ENCODE results near the gene WDFY4.

Gene WDFY4

GRCh38 chr10:48820231-48820630 is 135.6 kb downstream of the WDFY4 start:
- DNase-seq: no peak

GRCh38 chr10:48820699-48821098 is 136.0 kb downstream of the WDFY4 start:
- DNase-seq: no peak

GRCh38 chr10:48821111-48821510 is 136.4 kb downstream of the WDFY4 start:
- no peak for DNase-seq

- no peak for DNase-seq
Measured at GRCh38 chr10:48821692-48822091, 137.0 kb downstream of the WDFY4 start.

GRCh38 chr10:48833674-48834073 is 149.0 kb downstream of the WDFY4 start:
- DNase-seq: no peak

- no peak for DNase-seq
Measured at GRCh38 chr10:48834189-48834965, 149.7 kb downstream of the WDFY4 start.

GRCh38 chr10:48835781-48836180 is 151.1 kb downstream of the WDFY4 start:
- DNase-seq: no peak

GRCh38 chr10:48836605-48837004 is 151.9 kb downstream of the WDFY4 start:
- DNase-seq: no peak

GRCh38 chr10:48838834-48839233 is 154.2 kb downstream of the WDFY4 start:
- DNase-seq: no peak

- no peak for DNase-seq
Measured at GRCh38 chr10:48839809-48840679, 155.4 kb downstream of the WDFY4 start.

GRCh38 chr10:48842231-48842630 is 157.6 kb downstream of the WDFY4 start:
- DNase-seq: no peak

GRCh38 chr10:48843198-48843597 is 158.5 kb downstream of the WDFY4 start:
- DNase-seq: no peak

- no peak for DNase-seq
Measured at GRCh38 chr10:48844616-48845015, 159.9 kb downstream of the WDFY4 start.

- no peak for DNase-seq
Measured at GRCh38 chr10:48845512-48845911, 160.8 kb downstream of the WDFY4 start.

GRCh38 chr10:48847691-48848090 is 163.0 kb downstream of the WDFY4 start:
- no peak for DNase-seq

- no peak for DNase-seq
Measured at GRCh38 chr10:48856855-48857254, 172.2 kb downstream of the WDFY4 start.

GRCh38 chr10:48872234-48872633 is 187.6 kb downstream of the WDFY4 start:
- no peak for DNase-seq

GRCh38 chr10:48878091-48878490 is 193.4 kb downstream of the WDFY4 start:
- DNase-seq: no peak

- no peak for DNase-seq
Measured at GRCh38 chr10:48879451-48879850, 194.8 kb downstream of the WDFY4 start.

GRCh38 chr10:48880016-48880705 is 195.5 kb downstream of the WDFY4 start:
- no peak for DNase-seq

- DNase-seq: no peak
Measured at GRCh38 chr10:48881937-48882336, 197.3 kb downstream of the WDFY4 start.

- no peak for DNase-seq
Measured at GRCh38 chr10:48882881-48883280, 198.2 kb downstream of the WDFY4 start.

GRCh38 chr10:48883701-48884100 is 199.0 kb downstream of the WDFY4 start:
- DNase-seq: no peak

Measured in NK-92 treated with Interleukin-12 subunit alpha and Interleukin-12 subunit beta, amount 100 ng/mL, for 24 hours (cell line).